PC-3 (cell line): Measurements from ENCODE around the gene PSMD13.
"Not testable (repeated sequence)": the region's sequence is repeated elsewhere in the genome, so short reads cannot be mapped to it uniquely, and the experiment has no call there.

Source experiments
- CTCF ChIP-seq: fragments of 300-600 bp; sonication (generic); conservative IDR thresholded peaks from 2 replicates; pipeline ENCODE4 v1.5.1; 2017; ENCODE audit warnings: antibody characterized with exemption, low read depth, mild to moderate bottlenecking, low read length
- EZH2 ChIP-seq: fragments of 300-600 bp; sonication (generic); IDR thresholded peaks from one replicate; pipeline ENCODE4 v1.6.1; 2017; ENCODE audit warnings: antibody characterized with exemption, mild to moderate bottlenecking, low read length; ENCODE audit not compliant: unreplicated experiment
- EZH2phosphoT487 ChIP-seq: fragments of 300-600 bp; sonication (generic); IDR thresholded peaks from 2 replicates; pipeline ENCODE4 v1.6.1; 2018; ENCODE audit warnings: mild to moderate bottlenecking, antibody characterized with exemption, low read length, borderline replicate concordance

- not testable (repeated sequence) for TF ChIP-seq CTCF, EZH2phosphoT487, EZH2
Observed at GRCh38 chr11:193481-193880, 43.3 kb upstream of the PSMD13 start.
